Erythroblast (primary cell): ENCODE data around the gene SYP.

Experiments used
- GATA1 ChIP-seq: IDR thresholded peaks from 2 replicates; pipeline ENCODE4 v1.6.1; 2011; ENCODE audit warnings: low read depth, mild to moderate bottlenecking, control low read depth, low read length, moderate library complexity
- POLR2A ChIP-seq: IDR thresholded peaks from 2 replicates; pipeline ENCODE4 v1.6.1; 2011; ENCODE audit warnings: mild to moderate bottlenecking, low read length

- TF ChIP-seq POLR2A (peak; percentile 59), GATA1 (no peak)
Observed at GRCh38 chrX:49165901-49166881, 33.8 kb downstream of the SYP start.
